PC-3 (cell line): Measurements from ENCODE around the gene CTNND2. TPM values are rescaled to one million over a fixed set of nuclear protein-coding genes. Genes with fewer than 3 reads are reported as not detected.

ENCODE experiments used
- ATAC-seq: fragments of 200-7000 bp; cut with Tn5 transposase; 2 replicates; pipeline ENCODE4 v1.9.1; 2020; ENCODE audit warnings: mild to moderate bottlenecking, moderate library complexity
- BruUV-seq: library from RNA; stranded (reverse); fragments of 400-500 nt; replicated peaks from 2 replicates; lab custom pipeline; 2021; lab: Mats Ljungman, UMichigan
- CTCF ChIA-PET: fragments of 300-600 bp; sonication (Branson Sonifier 250); formaldehyde crosslinking; loops from one replicate; lab custom pipeline; 2022; ENCODE audit warnings: antibody characterized with exemption; lab: Charles Lee
- POLR2A ChIA-PET: fragments of 300-600 bp; sonication (Branson Sonifier 250); formaldehyde crosslinking; loops from one replicate; lab custom pipeline; 2022; ENCODE audit warnings: antibody characterized with exemption; ENCODE audit not compliant: unreplicated experiment; lab: Charles Lee
- DNase-seq: peaks from one replicate; pipeline ENCODE4 v3.0.0-alpha.2; 2015
- H2AFZ ChIP-seq: fragments of 300-600 bp; sonication (generic); 2 replicates; pipeline ENCODE4 v1.6.0; 2016; ENCODE audit warnings: antibody characterized with exemption, low read length
- H3F3A ChIP-seq: fragments of 300-600 bp; sonication (generic); one replicate; pipeline ENCODE4 v1.6.0; 2017; ENCODE audit warnings: antibody characterized with exemption, low read length, control low read depth, mild to moderate bottlenecking; ENCODE audit not compliant: unreplicated experiment
- H3K27ac ChIP-seq: fragments of 300-600 bp; sonication (generic); 2 replicates; pipeline ENCODE4 v1.5.1; 2016; ENCODE audit warnings: mild to moderate bottlenecking, low read length
- H3K27me3 ChIP-seq: fragments of 300-600 bp; sonication (generic); 2 replicates; pipeline ENCODE4 v1.6.1; 2016; ENCODE audit warnings: low read length, mixed read lengths
- H3K36me3 ChIP-seq: fragments of 300-600 bp; sonication (generic); 2 replicates; pipeline ENCODE4 v1.6.1; 2016; ENCODE audit warnings: low read depth, mixed run types, low read length, mixed read lengths
- H3K4me1 ChIP-seq: fragments of 300-600 bp; sonication (generic); 2 replicates; pipeline ENCODE4 v1.5.1; 2016; ENCODE audit warnings: low read length; ENCODE audit not compliant: insufficient read depth
- H3K4me2 ChIP-seq: fragments of 300-600 bp; sonication (generic); 2 replicates; pipeline ENCODE4 v1.6.0; 2016; ENCODE audit warnings: low read length
- H3K4me3 ChIP-seq: fragments of 300-600 bp; sonication (generic); 2 replicates; pipeline ENCODE4 v1.5.1; 2016; ENCODE audit warnings: mild to moderate bottlenecking, low read length, mixed read lengths
- H3K79me2 ChIP-seq: fragments of 300-600 bp; sonication (generic); 2 replicates; pipeline ENCODE4 v1.6.1; 2017; ENCODE audit warnings: low read length, mixed read lengths
- H3K9ac ChIP-seq: fragments of 300-600 bp; sonication (generic); 2 replicates; pipeline ENCODE4 v1.6.0; 2016; ENCODE audit warnings: mild to moderate bottlenecking, low read length
- H3K9me2 ChIP-seq: fragments of 300-600 bp; sonication (generic); replicated peaks from 2 replicates; pipeline ENCODE4 v1.6.1; 2016; ENCODE audit warnings: mixed run types, low read length, mixed read lengths
- H3K9me3 ChIP-seq: fragments of 300-600 bp; sonication (generic); 2 replicates; pipeline ENCODE4 v1.6.1; 2016; ENCODE audit warnings: low read length, mixed read lengths
- H4K20me1 ChIP-seq: fragments of 300-600 bp; sonication (generic); 2 replicates; pipeline ENCODE4 v1.6.1; 2016; ENCODE audit warnings: low read length, mixed read lengths
- CTCF ChIP-seq: fragments of 300-600 bp; sonication (generic); conservative IDR thresholded peaks from 2 replicates; pipeline ENCODE4 v1.5.1; 2017; ENCODE audit warnings: antibody characterized with exemption, low read depth, mild to moderate bottlenecking, low read length
- EZH2 ChIP-seq: fragments of 300-600 bp; sonication (generic); IDR thresholded peaks from one replicate; pipeline ENCODE4 v1.6.1; 2017; ENCODE audit warnings: antibody characterized with exemption, mild to moderate bottlenecking, low read length; ENCODE audit not compliant: unreplicated experiment
- EZH2phosphoT487 ChIP-seq: fragments of 300-600 bp; sonication (generic); IDR thresholded peaks from 2 replicates; pipeline ENCODE4 v1.6.1; 2018; ENCODE audit warnings: mild to moderate bottlenecking, antibody characterized with exemption, low read length, borderline replicate concordance
- intact Hi-C: fragments of 100-400 bp; cut with micrococcal nuclease; formaldehyde crosslinking; loops from 2 replicates; pipeline ENCODE4 v1.9.0; 2023
- total RNA-seq: library from RNA; depleted of rRNA; stranded (reverse); fragments of >200 nt; gene quantifications from 2 replicates; pipeline ENCODE4 v1.2.3, GENCODE V29; 2014

CTNND2 gene
- total RNA-seq, 1 experiment from 2014 or later: 1.8 TPM

- H3K9me2 ChIP-seq: no peaks in the 10 kb centered on the region
- no peaks in the 10 kb centered on the region for H3K9me3 ChIP-seq
- H3K9ac ChIP-seq: no peak overlapping the region
- TF ChIP-seq CTCF (no peak), EZH2 (no peak), EZH2phosphoT487 (no peak)
- no peaks in the 10 kb centered on the region for H3F3A ChIP-seq
- H3K36me3 ChIP-seq: no peaks in the 10 kb centered on the region
- H3K27ac ChIP-seq: no peak overlapping the region
- POLR2A ChIA-PET: no interaction called here
- no peak for ATAC-seq
- H3K4me3 ChIP-seq: no peak overlapping the region
- H2AFZ ChIP-seq: no peak overlapping the region
- H3K27me3 ChIP-seq: no peaks in the 10 kb centered on the region
- H3K4me2 ChIP-seq: no peak overlapping the region
- CTCF ChIA-PET: no interaction called here
- H4K20me1 ChIP-seq: no peaks in the 10 kb centered on the region
- intact Hi-C loops: loop anchor here (5.0 to 10.0 kb wide), 2 partner anchors 185 to 353 kb away; no protein-coding TSS in a partner anchor
- no peaks in the 10 kb centered on the region for H3K79me2 ChIP-seq
- BruUV-seq: no TSS peak
- H3K4me1 ChIP-seq: peaks cover 32% of the 10 kb centered on the region
- DNase-seq: no peak
Measured at GRCh38 chr5:11047625-11048024, 856.6 kb downstream of the CTNND2 start.

GRCh38 chr5:11047030-11047429 lies 857.2 kb downstream of the CTNND2 start:
- CTCF ChIA-PET: no interaction called here
- H3K9ac ChIP-seq: no peak overlapping the region
- no peaks in the 10 kb centered on the region for H4K20me1 ChIP-seq
- peaks cover 32% of the 10 kb centered on the region for H3K4me1 ChIP-seq
- DNase-seq (peak; percentile 70), ATAC-seq (no peak)
- no peak overlapping the region for H3K4me2 ChIP-seq
- POLR2A ChIA-PET: no interaction called here
- no peaks in the 10 kb centered on the region for H3K27me3 ChIP-seq
- H3K4me3 ChIP-seq: no peak overlapping the region
- no peaks in the 10 kb centered on the region for H3K36me3 ChIP-seq
- no peaks in the 10 kb centered on the region for H3K9me2 ChIP-seq
- TF ChIP-seq CTCF (no peak), EZH2 (no peak), EZH2phosphoT487 (no peak)
- BruUV-seq: no TSS peak
- H3K9me3 ChIP-seq: no peaks in the 10 kb centered on the region
- no peaks in the 10 kb centered on the region for H3K79me2 ChIP-seq
- no peaks in the 10 kb centered on the region for H3F3A ChIP-seq
- intact Hi-C loops: loop anchor here (5.0 to 10.0 kb wide), 2 partner anchors 185 to 352 kb away; no protein-coding TSS in a partner anchor
- peak overlapping the region; percentile 51 for H2AFZ ChIP-seq
- H3K27ac ChIP-seq: no peak overlapping the region

GRCh38 chr5:11046160-11046559 lies 858.1 kb downstream of the CTNND2 start:
- Histone ChIP-seq H3K9me2 (no peaks in the 10 kb centered on the region), H3K36me3 (no peaks in the 10 kb centered on the region), H3K4me2 (no peak overlapping the region), H3K4me1 (peaks cover 24% of the 10 kb centered on the region), H3K9me3 (no peaks in the 10 kb centered on the region), H3K4me3 (no peak overlapping the region), H4K20me1 (no peaks in the 10 kb centered on the region), H3F3A (no peaks in the 10 kb centered on the region), H2AFZ (no peak overlapping the region), H3K9ac (no peak overlapping the region), H3K27me3 (no peaks in the 10 kb centered on the region), H3K27ac (no peak overlapping the region), H3K79me2 (no peaks in the 10 kb centered on the region)
- POLR2A ChIA-PET: no interaction called here
- peak; percentile 30 for DNase-seq
- intact Hi-C loops: loop anchor here (5.0 to 10.0 kb wide), 2 partner anchors 184 to 351 kb away; no protein-coding TSS in a partner anchor
- ATAC-seq: peak; percentile 58; the same call in 1 of the 2 replicates
- CTCF ChIA-PET: no interaction called here
- BruUV-seq: no TSS peak
- no peak for TF ChIP-seq EZH2phosphoT487
- 0 out of 2 replicates have a peak, but pooled peaks have one; percentile 28 for TF ChIP-seq CTCF
